ENCODE data around the gene CCDC50. TPM values are rescaled to one million over a fixed set of nuclear protein-coding genes. Genes with fewer than 3 reads are reported as not detected.

CCDC50 gene
- total RNA-seq, 1 experiment from 2014 or later = 47.8 TPM

- H3K9me3 ChIP-seq (ENCODE audit: control insufficient read depth in 1 of 2, insufficient read depth in 1 of 2, low read depth in 1 of 2, low read length in 2 of 2) = no peaks in the 10 kb centered on the region
- no peaks in the 10 kb centered on the region for H3K9me2 ChIP-seq (ENCODE audit: insufficient read depth)
- BruUV-seq (replicated peaks) = no TSS peak
- ChIA-PET RAD21 (ENCODE audit: low non-redundant PET in 1 of 2, low total read pairs in 2 of 2, uncharacterized antibody in 2 of 2, unreplicated experiment in 2 of 2) (no interaction called here), CTCF (no interaction called here), POLR2A (no interaction called here)
- no peaks in the 10 kb centered on the region for H3K4me1 ChIP-seq (ENCODE audit: control insufficient read depth in 1 of 2, insufficient read depth in 2 of 2, low read length in 2 of 2)
- no peak overlapping the region for H3K4me2 ChIP-seq (ENCODE audit: low read length)
- ATAC-seq (no peak), DNase-seq (ENCODE audit: low read depth, low spot score) (no peak)
- H3K36me3 ChIP-seq (ENCODE audit: control insufficient read depth in 1 of 2, insufficient read depth in 2 of 2, low read length in 2 of 2) = no peaks in the 10 kb centered on the region
- no peaks in the 10 kb centered on the region for H3K79me2 ChIP-seq (ENCODE audit: insufficient read depth, low read length)
- no peaks in the 10 kb centered on the region for H4K20me1 ChIP-seq (ENCODE audit: insufficient read depth)
- H2AFZ ChIP-seq (ENCODE audit: low read depth, low read length, poor library complexity, severe bottlenecking) = no peak overlapping the region
- H3K9ac ChIP-seq (ENCODE audit: low read length) = no peak overlapping the region
- no peaks in the 10 kb centered on the region for H3K27me3 ChIP-seq (ENCODE audit: insufficient read depth, low read length)
- no peak for TF ChIP-seq EZH2 (IDR thresholded peaks at IDR 0.05)
- TF ChIP-seq CEBPB (IDR thresholded peaks at IDR 0.05; ENCODE audit: low read depth) = no peak
- TF ChIP-seq RAD21 (IDR thresholded peaks at IDR 0.05; ENCODE audit: low read depth) = no peak
- TF ChIP-seq EZH2phosphoT487 (IDR thresholded peaks at IDR 0.05; ENCODE audit: borderline replicate concordance) = no peak
- TF ChIP-seq CTCF (IDR thresholded peaks at IDR 0.05 in 2 of 3, conservative IDR thresholded peaks at IDR 0.05 in 1 of 3; ENCODE audit: borderline replicate concordance in 1 of 3, insufficient read depth in 1 of 3, low read depth in 2 of 3, low read length in 2 of 3) = no peak
- TF ChIP-seq MAX (IDR thresholded peaks at IDR 0.05) = no peak
- no peak for TF ChIP-seq EGR1 (IDR thresholded peaks at IDR 0.05; ENCODE audit: low read depth)
- no peak for TF ChIP-seq CBX3 (IDR thresholded peaks at IDR 0.05; ENCODE audit: low read depth)
- TF ChIP-seq JUND (IDR thresholded peaks at IDR 0.05) = no peak
- TF ChIP-seq POLR2AphosphoS5 (IDR thresholded peaks at IDR 0.05; ENCODE audit: low read depth, low read length) = no peak
- TF ChIP-seq ELF1 (IDR thresholded peaks at IDR 0.05; ENCODE audit: borderline replicate concordance, low read depth) = no peak
- no peak for TF ChIP-seq POLR2A (IDR thresholded peaks at IDR 0.05; ENCODE audit: borderline replicate concordance, extremely low read depth, insufficient read depth, insufficient read length)
- no peak for TF ChIP-seq SIN3A (IDR thresholded peaks at IDR 0.05; ENCODE audit: low read depth)
- no peak for TF ChIP-seq FOSL1 (IDR thresholded peaks at IDR 0.05; ENCODE audit: low read depth)
- TF ChIP-seq ATF3 (IDR thresholded peaks at IDR 0.05) = no peak
- TF ChIP-seq ZNF274 (IDR thresholded peaks at IDR 0.05; ENCODE audit: low read depth, low read length) = no peak
- no peak for TF ChIP-seq SP1 (IDR thresholded peaks at IDR 0.05; ENCODE audit: low read depth)
- TF ChIP-seq YY1 (IDR thresholded peaks at IDR 0.05; ENCODE audit: extremely low read depth, insufficient replicate concordance, low read depth, low read length) = no peak
- no peak for TF ChIP-seq ZBTB33 (IDR thresholded peaks at IDR 0.05; ENCODE audit: extremely low read depth, insufficient replicate concordance, low read length)
- H3K4me3 ChIP-seq (replicated peaks in 1 of 2; ENCODE audit: low read depth in 1 of 2, low read length in 2 of 2) = no peak overlapping the region
- intact Hi-C loops (cut with micrococcal nuclease) = no loop called here
- no peak overlapping the region for H3K27ac ChIP-seq (ENCODE audit: low read depth, low read length)
Measured at GRCh38 chr3:191426311-191426710, 97.1 kb downstream of the CCDC50 start.

All from HCT116 (cell line).